ENCODE data around the gene AIRE.

DNA sequence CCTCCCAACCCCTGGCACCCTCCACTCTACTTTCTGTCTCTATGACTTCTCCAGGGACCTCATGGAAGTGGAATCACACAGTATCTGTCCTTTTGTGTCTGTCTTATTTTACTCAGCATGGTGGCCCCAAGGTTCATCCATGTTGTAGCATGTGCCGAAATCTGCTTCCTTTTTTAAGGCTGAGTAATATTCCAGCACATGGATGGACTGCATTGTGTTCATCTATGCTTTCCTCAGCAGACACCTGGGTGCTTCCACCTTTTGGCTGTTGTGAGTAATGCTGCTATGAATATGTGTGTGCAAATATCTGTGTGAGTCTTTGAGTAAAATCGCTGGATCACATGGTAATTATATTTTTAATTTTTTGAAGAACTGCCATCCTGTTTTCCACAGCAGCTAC, 12.6 kb downstream of the AIRE start:
- TF ChIP-seq, protein P1, sequence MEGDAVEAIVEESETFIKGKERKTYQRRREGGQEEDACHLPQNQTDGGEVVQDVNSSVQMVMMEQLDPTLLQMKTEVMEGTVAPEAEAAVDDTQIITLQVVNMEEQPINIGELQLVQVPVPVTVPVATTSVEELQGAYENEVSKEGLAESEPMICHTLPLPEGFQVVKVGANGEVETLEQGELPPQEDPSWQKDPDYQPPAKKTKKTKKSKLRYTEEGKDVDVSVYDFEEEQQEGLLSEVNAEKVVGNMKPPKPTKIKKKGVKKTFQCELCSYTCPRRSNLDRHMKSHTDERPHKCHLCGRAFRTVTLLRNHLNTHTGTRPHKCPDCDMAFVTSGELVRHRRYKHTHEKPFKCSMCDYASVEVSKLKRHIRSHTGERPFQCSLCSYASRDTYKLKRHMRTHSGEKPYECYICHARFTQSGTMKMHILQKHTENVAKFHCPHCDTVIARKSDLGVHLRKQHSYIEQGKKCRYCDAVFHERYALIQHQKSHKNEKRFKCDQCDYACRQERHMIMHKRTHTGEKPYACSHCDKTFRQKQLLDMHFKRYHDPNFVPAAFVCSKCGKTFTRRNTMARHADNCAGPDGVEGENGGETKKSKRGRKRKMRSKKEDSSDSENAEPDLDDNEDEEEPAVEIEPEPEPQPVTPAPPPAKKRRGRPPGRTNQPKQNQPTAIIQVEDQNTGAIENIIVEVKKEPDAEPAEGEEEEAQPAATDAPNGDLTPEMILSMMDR (IDR thresholded peaks at IDR 0.05): no peak
- TF ChIP-seq POLR2AphosphoS5 (IDR thresholded peaks at IDR 0.05): no peak
- no peak for TF ChIP-seq EP300 (IDR thresholded peaks at IDR 0.05)
